ENCODE measurements around the gene ANG. TPM values are rescaled to one million over a fixed set of nuclear protein-coding genes. Genes with fewer than 3 reads are reported as not detected.
A peak's percentile ranks its signal among the peaks of the same experiment; 100 is the strongest.
"Not testable (repeated sequence)": the region's sequence is repeated elsewhere in the genome, so short reads cannot be mapped to it uniquely, and the experiment has no call there.

ANG gene
- total and polyA plus RNA-seq, 9 of the 15 experiments (the other 6 are each of a cell fraction or from before 2014, with no cell fraction given): 0.21 to 0.73 (median 0.34) TPM; not detected in 4

DNA sequence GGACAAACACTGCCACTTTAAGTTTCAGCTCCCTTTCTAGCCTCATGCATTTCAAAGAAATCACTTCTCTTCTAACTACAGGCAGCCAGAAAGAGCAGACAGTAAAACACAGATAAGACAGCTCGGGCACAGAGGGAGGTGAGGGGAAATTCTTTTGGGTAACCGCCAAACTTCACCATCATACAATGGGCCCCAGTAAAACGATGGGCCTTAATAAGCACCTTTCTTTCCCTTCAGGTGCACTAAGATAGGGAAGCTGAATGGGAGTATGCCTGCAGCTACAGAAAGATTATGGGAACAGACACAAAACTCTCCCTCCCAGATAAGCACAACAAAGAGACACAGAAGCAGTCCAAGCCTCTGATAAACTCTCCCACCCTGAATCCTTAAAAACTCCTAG lies 45.8 kb upstream of the ANG start:
- peak in 1 of 4 experiments; percentile 62 for DNase-seq (ENCODE audit: extremely low read depth in 1 of 4, low spot score in 3 of 4)
- H3K4me3 ChIP-seq; FAIRE-seq; H3K79me2 ChIP-seq (ENCODE audit: control insufficient read depth, insufficient read depth, low read length); H3K9me1 ChIP-seq (ENCODE audit: control insufficient read depth, insufficient read depth, low read length); H3K27ac ChIP-seq (ENCODE audit: extremely low read depth, low read depth, low read length); BruUV-seq (replicated peaks); H3K27me3 ChIP-seq (ENCODE audit: control insufficient read depth in 2 of 2, insufficient read depth in 2 of 2, low read length in 2 of 2); intact Hi-C loops (cut with micrococcal nuclease); H3K9ac ChIP-seq (ENCODE audit: insufficient read depth in 1 of 2, low read depth in 2 of 2, low read length in 2 of 2); H3K9me3 ChIP-seq (replicated peaks; ENCODE audit: control insufficient read depth, insufficient read depth, low read depth, low read length); H3K4me1 ChIP-seq (replicated peaks in 1 of 2; ENCODE audit: control insufficient read depth in 2 of 2, insufficient read depth in 2 of 2, low read length in 2 of 2); H2AFZ ChIP-seq (ENCODE audit: low read depth, low read length); in situ Hi-C loops (cut with MboI); H3K4me2 ChIP-seq (ENCODE audit: insufficient read depth, low read length); H3K36me3 ChIP-seq (ENCODE audit: control insufficient read depth, insufficient read depth, low read length); CTCF ChIA-PET (ENCODE audit: low intra/inter-chr PET ratio); ATAC-seq; H4K20me1 ChIP-seq (replicated peaks; ENCODE audit: control insufficient read depth, insufficient read depth, low read length): not testable (repeated sequence)
- WGBS (ENCODE audit: insufficient coverage, low coverage, missing lambda C conversion rate): 17% methylated on average over 1 of the region's 3 CpGs
- POLR2A ChIA-PET: interaction anchor here (0.6 to 1.1 kb wide), 3 partner anchors 10 to 236 kb away, joined by 3 read pairs; no protein-coding TSS in a partner anchor
- TF ChIP-seq SOX6 (IDR thresholded peaks at IDR 0.05): 0 out of 2 replicates have a peak, but pooled peaks have one; percentile 58
- peak; percentile 34; the same call in 1 of the 2 replicates for TF ChIP-seq CTBP1 (IDR thresholded peaks at IDR 0.05; ENCODE audit: borderline replicate concordance)
- TF ChIP-seq TAL1 (IDR thresholded peaks at IDR 0.05): peak; percentile 51; the same call in 1 of the 2 replicates
- TF ChIP-seq NCOR1 (IDR thresholded peaks at IDR 0.05): peak; percentile 50; the same call in 1 of the 2 replicates
- TF ChIP-seq TCF3 (CRISPR knock-in tag; IDR thresholded peaks at IDR 0.05): peak; percentile 74
- peak; percentile 44; the same call in 1 of the 2 replicates for TF ChIP-seq ARID1B (IDR thresholded peaks at IDR 0.05)
- TF ChIP-seq NFIC (IDR thresholded peaks at IDR 0.05): peak; percentile 35; the same call in 1 of the 2 replicates
- peak; percentile 82 for TF ChIP-seq CBFA2T3 (IDR thresholded peaks at IDR 0.05)
- peak; percentile 74 for TF ChIP-seq CBFA2T2 (conservative IDR thresholded peaks at IDR 0.05)
